Omental fat pad (tissue), 4 donors: ENCODE results near the gene CHRM4. TPM values are rescaled to one million over a fixed set of nuclear protein-coding genes. Genes with fewer than 3 reads are reported as not detected.
A peak's percentile ranks its signal among the peaks of the same experiment; 100 is the strongest.

Experiments used
- ATAC-seq: fragments of 150-250 bp; one replicate; pipeline ENCODE4 v1.9.1; 2016; ENCODE audit warnings: mild to moderate bottlenecking, moderate library complexity; ENCODE audit not compliant: low FRiP score
- DNase-seq: peaks from one replicate; pipeline ENCODE4 v3.0.0-alpha.2; 2019; ENCODE audit warnings: low spot score
- total RNA-seq, 4 donors: library from RNA; depleted of rRNA; stranded (reverse); fragments of >200 nt; gene quantifications; one replicate each; pipeline ENCODE4 v1.1.0, GENCODE V29; 2016
- TF ChIP-seq, protein P1 (sequence below), 3 donors: fragments of 450-650 bp; IDR thresholded peaks; one replicate each; pipeline ENCODE4 v1.5.1; 2016 to 2017; ENCODE audit warnings: antibody characterized with exemption in 3 of 3, mild to moderate bottlenecking in 3 of 3, moderate library complexity in 2 of 3

Gene CHRM4
- total RNA-seq, 4 donors from 2014 or later: 0.63 to 0.74 TPM; not detected in 2

- TF ChIP-seq, protein P1, sequence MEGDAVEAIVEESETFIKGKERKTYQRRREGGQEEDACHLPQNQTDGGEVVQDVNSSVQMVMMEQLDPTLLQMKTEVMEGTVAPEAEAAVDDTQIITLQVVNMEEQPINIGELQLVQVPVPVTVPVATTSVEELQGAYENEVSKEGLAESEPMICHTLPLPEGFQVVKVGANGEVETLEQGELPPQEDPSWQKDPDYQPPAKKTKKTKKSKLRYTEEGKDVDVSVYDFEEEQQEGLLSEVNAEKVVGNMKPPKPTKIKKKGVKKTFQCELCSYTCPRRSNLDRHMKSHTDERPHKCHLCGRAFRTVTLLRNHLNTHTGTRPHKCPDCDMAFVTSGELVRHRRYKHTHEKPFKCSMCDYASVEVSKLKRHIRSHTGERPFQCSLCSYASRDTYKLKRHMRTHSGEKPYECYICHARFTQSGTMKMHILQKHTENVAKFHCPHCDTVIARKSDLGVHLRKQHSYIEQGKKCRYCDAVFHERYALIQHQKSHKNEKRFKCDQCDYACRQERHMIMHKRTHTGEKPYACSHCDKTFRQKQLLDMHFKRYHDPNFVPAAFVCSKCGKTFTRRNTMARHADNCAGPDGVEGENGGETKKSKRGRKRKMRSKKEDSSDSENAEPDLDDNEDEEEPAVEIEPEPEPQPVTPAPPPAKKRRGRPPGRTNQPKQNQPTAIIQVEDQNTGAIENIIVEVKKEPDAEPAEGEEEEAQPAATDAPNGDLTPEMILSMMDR (IDR thresholded peaks at IDR 0.05): no peak
- no peak for DNase-seq
- no peak for ATAC-seq
These were observed 30.1 kb downstream of the CHRM4 start for GRCh38 chr11:46361283-46362155.

GRCh38 chr11:46360878-46361277, 30.7 kb downstream of the CHRM4 start:
- DNase-seq (no peak), ATAC-seq (no peak)
- TF ChIP-seq, protein P1 (IDR thresholded peaks at IDR 0.05): no peak

- TF ChIP-seq, protein P1 (IDR thresholded peaks at IDR 0.05): no peak
- DNase-seq (no peak), ATAC-seq (no peak)
These were observed 31.6 kb downstream of the CHRM4 start for GRCh38 chr11:46359953-46360352.

- ATAC-seq (peak; percentile 58), DNase-seq (no peak)
- TF ChIP-seq, protein P1 (IDR thresholded peaks at IDR 0.05): no peak
These were observed 34.1 kb downstream of the CHRM4 start for GRCh38 chr11:46357483-46357936.

GRCh38 chr11:46356924-46357482, 34.6 kb downstream of the CHRM4 start:
- DNase-seq (no peak), ATAC-seq (peak; percentile 72)
- TF ChIP-seq, protein P1 (IDR thresholded peaks at IDR 0.05): no peak

DNA sequence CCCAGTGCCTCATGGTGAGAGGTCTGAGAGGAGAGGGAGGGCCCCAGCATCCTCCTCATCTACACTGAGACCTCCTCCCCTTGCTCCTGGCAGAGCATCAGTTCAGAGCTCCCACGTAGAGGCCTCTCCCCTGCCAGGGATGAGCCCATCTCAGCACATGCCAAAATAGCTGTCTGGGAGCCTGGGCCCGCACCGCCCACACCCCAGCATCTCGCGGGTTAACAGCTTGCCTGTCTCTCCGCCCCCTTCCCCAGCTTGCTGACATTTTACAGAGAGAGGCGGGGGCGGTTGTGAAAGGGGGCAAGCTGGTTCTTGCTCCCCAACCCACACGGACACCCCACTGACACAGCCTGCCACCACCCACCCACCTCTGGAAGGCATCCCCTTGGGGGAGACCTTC, 37.9 kb downstream of the CHRM4 start:
- DNase-seq (no peak), ATAC-seq (peak; percentile 33)
- TF ChIP-seq, protein P1 (IDR thresholded peaks at IDR 0.05): no peak
